HL-60 (cell line): ENCODE data around the gene PTPRN2.

Source experiments
- GABPA ChIP-seq: IDR thresholded peaks from 2 replicates; pipeline ENCODE4 v1.6.1; 2012; ENCODE audit warnings: low read depth
- POLR2AphosphoS5 ChIP-seq: IDR thresholded peaks from 2 replicates; pipeline ENCODE4 v1.6.1; 2012; ENCODE audit warnings: low read depth
- TF ChIP-seq, protein P1 (sequence below): IDR thresholded peaks from one replicate; pipeline ENCODE4 v1.5.1; 2011; ENCODE audit warnings: low read length, control low read depth, inconsistent platforms; ENCODE audit not compliant: insufficient read depth
- TF ChIP-seq, protein P2 (sequence below): IDR thresholded peaks from 2 replicates; pipeline ENCODE4 v1.6.1; 2012; ENCODE audit warnings: low read depth; ENCODE audit not compliant: insufficient replicate concordance

DNA sequence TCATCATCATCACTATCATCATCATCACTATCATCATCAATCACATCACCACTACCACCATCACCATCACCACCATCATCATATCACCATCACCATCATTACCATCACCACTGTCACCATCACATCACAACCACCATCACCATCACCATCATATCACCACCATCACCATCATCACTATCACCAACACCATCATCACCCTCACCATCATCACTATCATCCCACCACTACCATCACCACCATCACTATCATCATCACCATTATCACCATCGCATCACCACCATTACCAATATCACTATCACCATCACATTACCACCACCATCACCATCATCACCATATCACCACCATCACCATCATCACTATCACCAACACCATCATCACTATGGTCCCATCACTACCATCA is 539.1 kb downstream of the PTPRN2 start:
- TF ChIP-seq, protein P1, sequence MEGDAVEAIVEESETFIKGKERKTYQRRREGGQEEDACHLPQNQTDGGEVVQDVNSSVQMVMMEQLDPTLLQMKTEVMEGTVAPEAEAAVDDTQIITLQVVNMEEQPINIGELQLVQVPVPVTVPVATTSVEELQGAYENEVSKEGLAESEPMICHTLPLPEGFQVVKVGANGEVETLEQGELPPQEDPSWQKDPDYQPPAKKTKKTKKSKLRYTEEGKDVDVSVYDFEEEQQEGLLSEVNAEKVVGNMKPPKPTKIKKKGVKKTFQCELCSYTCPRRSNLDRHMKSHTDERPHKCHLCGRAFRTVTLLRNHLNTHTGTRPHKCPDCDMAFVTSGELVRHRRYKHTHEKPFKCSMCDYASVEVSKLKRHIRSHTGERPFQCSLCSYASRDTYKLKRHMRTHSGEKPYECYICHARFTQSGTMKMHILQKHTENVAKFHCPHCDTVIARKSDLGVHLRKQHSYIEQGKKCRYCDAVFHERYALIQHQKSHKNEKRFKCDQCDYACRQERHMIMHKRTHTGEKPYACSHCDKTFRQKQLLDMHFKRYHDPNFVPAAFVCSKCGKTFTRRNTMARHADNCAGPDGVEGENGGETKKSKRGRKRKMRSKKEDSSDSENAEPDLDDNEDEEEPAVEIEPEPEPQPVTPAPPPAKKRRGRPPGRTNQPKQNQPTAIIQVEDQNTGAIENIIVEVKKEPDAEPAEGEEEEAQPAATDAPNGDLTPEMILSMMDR: no peak
- no peak for TF ChIP-seq POLR2AphosphoS5
- TF ChIP-seq, protein P2, sequence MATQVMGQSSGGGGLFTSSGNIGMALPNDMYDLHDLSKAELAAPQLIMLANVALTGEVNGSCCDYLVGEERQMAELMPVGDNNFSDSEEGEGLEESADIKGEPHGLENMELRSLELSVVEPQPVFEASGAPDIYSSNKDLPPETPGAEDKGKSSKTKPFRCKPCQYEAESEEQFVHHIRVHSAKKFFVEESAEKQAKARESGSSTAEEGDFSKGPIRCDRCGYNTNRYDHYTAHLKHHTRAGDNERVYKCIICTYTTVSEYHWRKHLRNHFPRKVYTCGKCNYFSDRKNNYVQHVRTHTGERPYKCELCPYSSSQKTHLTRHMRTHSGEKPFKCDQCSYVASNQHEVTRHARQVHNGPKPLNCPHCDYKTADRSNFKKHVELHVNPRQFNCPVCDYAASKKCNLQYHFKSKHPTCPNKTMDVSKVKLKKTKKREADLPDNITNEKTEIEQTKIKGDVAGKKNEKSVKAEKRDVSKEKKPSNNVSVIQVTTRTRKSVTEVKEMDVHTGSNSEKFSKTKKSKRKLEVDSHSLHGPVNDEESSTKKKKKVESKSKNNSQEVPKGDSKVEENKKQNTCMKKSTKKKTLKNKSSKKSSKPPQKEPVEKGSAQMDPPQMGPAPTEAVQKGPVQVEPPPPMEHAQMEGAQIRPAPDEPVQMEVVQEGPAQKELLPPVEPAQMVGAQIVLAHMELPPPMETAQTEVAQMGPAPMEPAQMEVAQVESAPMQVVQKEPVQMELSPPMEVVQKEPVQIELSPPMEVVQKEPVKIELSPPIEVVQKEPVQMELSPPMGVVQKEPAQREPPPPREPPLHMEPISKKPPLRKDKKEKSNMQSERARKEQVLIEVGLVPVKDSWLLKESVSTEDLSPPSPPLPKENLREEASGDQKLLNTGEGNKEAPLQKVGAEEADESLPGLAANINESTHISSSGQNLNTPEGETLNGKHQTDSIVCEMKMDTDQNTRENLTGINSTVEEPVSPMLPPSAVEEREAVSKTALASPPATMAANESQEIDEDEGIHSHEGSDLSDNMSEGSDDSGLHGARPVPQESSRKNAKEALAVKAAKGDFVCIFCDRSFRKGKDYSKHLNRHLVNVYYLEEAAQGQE: no peak
- no peak for TF ChIP-seq GABPA
